Measurements from ENCODE around the gene FGF12.
"Not testable (repeated sequence)": the region's sequence is repeated elsewhere in the genome, so short reads cannot be mapped to it uniquely, and the experiment has no call there.

The FGF12 gene

GRCh38 chr3:192578729-192579128 is 148.6 kb downstream of the FGF12 start:
- DNase-seq (ENCODE audit: low read depth) = no peak

GRCh38 chr3:192577811-192578210 is 149.5 kb downstream of the FGF12 start:
- DNase-seq (ENCODE audit: low read depth) = no peak

- DNase-seq (ENCODE audit: low read depth) = no peak
These were observed 150.1 kb downstream of the FGF12 start for GRCh38 chr3:192577271-192577670.

- DNase-seq (ENCODE audit: low read depth) = not testable (repeated sequence)
These were observed 150.6 kb downstream of the FGF12 start for GRCh38 chr3:192576704-192577103.

GRCh38 chr3:192575879-192576506 is 151.3 kb downstream of the FGF12 start:
- no peak for DNase-seq (ENCODE audit: low read depth)

GRCh38 chr3:192573240-192573639 is 154.1 kb downstream of the FGF12 start:
- no peak for DNase-seq (ENCODE audit: low read depth)

- DNase-seq (ENCODE audit: low read depth) = no peak
These were observed 156.2 kb downstream of the FGF12 start for GRCh38 chr3:192570821-192571791.

GRCh38 chr3:192570315-192570714 is 157.0 kb downstream of the FGF12 start:
- DNase-seq (ENCODE audit: low read depth) = no peak

GRCh38 chr3:192566706-192567290 is 160.5 kb downstream of the FGF12 start:
- DNase-seq (ENCODE audit: low read depth) = peak; percentile 22

GRCh38 chr3:192564611-192565010 is 162.7 kb downstream of the FGF12 start:
- DNase-seq (ENCODE audit: low read depth) = no peak

GRCh38 chr3:192563417-192563816 is 163.9 kb downstream of the FGF12 start:
- DNase-seq (ENCODE audit: low read depth) = no peak

GRCh38 chr3:192553707-192554106 is 173.6 kb downstream of the FGF12 start:
- no peak for DNase-seq (ENCODE audit: low read depth)

GRCh38 chr3:192550356-192550755 is 177.0 kb downstream of the FGF12 start:
- no peak for DNase-seq (ENCODE audit: low read depth)

- DNase-seq (ENCODE audit: low read depth) = no peak
These were observed 182.0 kb downstream of the FGF12 start for GRCh38 chr3:192545333-192545732.

GRCh38 chr3:192543163-192543562 is 184.2 kb downstream of the FGF12 start:
- no peak for DNase-seq (ENCODE audit: low read depth)

- no peak for DNase-seq (ENCODE audit: low read depth)
These were observed 210.5 kb downstream of the FGF12 start for GRCh38 chr3:192516820-192517219.

- DNase-seq (ENCODE audit: low read depth) = no peak
These were observed 211.7 kb downstream of the FGF12 start for GRCh38 chr3:192515664-192516045.

GRCh38 chr3:192514754-192515663 is 212.3 kb downstream of the FGF12 start:
- DNase-seq (ENCODE audit: low read depth) = no peak

- no peak for DNase-seq (ENCODE audit: low read depth)
These were observed 213.1 kb downstream of the FGF12 start for GRCh38 chr3:192514081-192514753.

- no peak for DNase-seq (ENCODE audit: low read depth)
These were observed 221.6 kb downstream of the FGF12 start for GRCh38 chr3:192505731-192506130.

GRCh38 chr3:192501401-192501800 is 225.9 kb downstream of the FGF12 start:
- DNase-seq (ENCODE audit: low read depth) = no peak

All from stimulated activated CD8-positive, alpha-beta memory T cell treated with anti-CD3 and anti-CD28 coated beads, Interleukin-4, amount 100 ng/mL, for 24 hours (primary cell).